Activated T-cell treated with anti-CD3 and anti-CD28 coated beads, Interleukin-2, amount 50 U/mL, for 4 hours (primary cell): Measurements from ENCODE around the gene IFNA1. TPM values are rescaled to one million over a fixed set of nuclear protein-coding genes. Genes with fewer than 3 reads are reported as not detected.
"Not testable (repeated sequence)": the region's sequence is repeated elsewhere in the genome, so short reads cannot be mapped to it uniquely, and the experiment has no call there.

Experiments
- ATAC-seq, 2 donors: fragments of 200-7000 bp; cut with Tn5 transposase; one replicate each; pipeline ENCODE4 v1.10.0; 2021
- DNase-seq: peaks from one replicate; pipeline ENCODE4 v3.0.0-alpha.2; 2020
- H3K27me3 Mint-ChIP-seq: one replicate; pipeline ENCODE4 v1.8.0; 2021; ENCODE audit warnings: low read depth, mixed read lengths
- H3K36me3 Mint-ChIP-seq: one replicate; pipeline ENCODE4 v1.8.0; 2022; ENCODE audit warnings: mixed read lengths; ENCODE audit not compliant: insufficient read depth
- H3K4me1 Mint-ChIP-seq: one replicate; pipeline ENCODE4 v1.8.0; 2021; ENCODE audit warnings: low read depth, mixed read lengths
- H3K4me3 Mint-ChIP-seq: one replicate; pipeline ENCODE4 v1.8.0; 2021; ENCODE audit warnings: mild to moderate bottlenecking, moderate library complexity, mixed read lengths
- H3K9me3 Mint-ChIP-seq: one replicate; pipeline ENCODE4 v1.8.0; 2021; ENCODE audit warnings: mixed read lengths
- total RNA-seq, 3 donors: library from RNA; stranded (reverse); gene quantifications; one replicate each; pipeline ENCODE4 v1.2.1, GENCODE V29; 2021

The IFNA1 gene
- total RNA-seq, 3 donors from 2014 or later = not detected

GRCh38 chr9:21428235-21428634 is 12.0 kb upstream of the IFNA1 start:
- no peak overlapping the region for H3K4me3 Mint-ChIP-seq
- no peaks in the 10 kb centered on the region for H3K9me3 Mint-ChIP-seq
- H3K36me3 Mint-ChIP-seq = no peaks in the 10 kb centered on the region
- no peaks in the 10 kb centered on the region for H3K4me1 Mint-ChIP-seq
- DNase-seq (no peak), ATAC-seq (no peak)
- peaks cover 35% of the 10 kb centered on the region for H3K27me3 Mint-ChIP-seq

- no peak for DNase-seq
- Mint-ChIP-seq H3K4me1 (no peaks in the 10 kb centered on the region), H3K9me3 (no peaks in the 10 kb centered on the region), H3K4me3 (no peak overlapping the region), H3K36me3 (no peaks in the 10 kb centered on the region), H3K27me3 (peaks cover 41% of the 10 kb centered on the region)
- ATAC-seq = no peak
These were observed 11.0 kb upstream of the IFNA1 start for GRCh38 chr9:21429191-21429590.

GRCh38 chr9:21432672-21433425 is 7.4 kb upstream of the IFNA1 start:
- DNase-seq (no peak), ATAC-seq (no peak)
- Mint-ChIP-seq H3K4me1 (no peaks in the 10 kb centered on the region), H3K4me3 (no peak overlapping the region), H3K9me3 (no peaks in the 10 kb centered on the region), H3K36me3 (no peaks in the 10 kb centered on the region), H3K27me3 (peaks cover 32% of the 10 kb centered on the region)

- Mint-ChIP-seq H3K27me3 (peaks cover 27% of the 10 kb centered on the region), H3K4me3 (no peak overlapping the region), H3K36me3 (no peaks in the 10 kb centered on the region), H3K9me3 (no peaks in the 10 kb centered on the region), H3K4me1 (no peaks in the 10 kb centered on the region)
- peak; percentile 32 for DNase-seq
- ATAC-seq = no peak
These were observed 5.8 kb upstream of the IFNA1 start for GRCh38 chr9:21434202-21435014.

GRCh38 chr9:21435015-21435383 is 5.2 kb upstream of the IFNA1 start:
- not testable (repeated sequence) for H3K9me3 Mint-ChIP-seq, H3K4me1 Mint-ChIP-seq, DNase-seq, H3K4me3 Mint-ChIP-seq, H3K36me3 Mint-ChIP-seq, ATAC-seq
- H3K27me3 Mint-ChIP-seq = peaks cover 21% of the 10 kb centered on the region

GRCh38 chr9:21443849-21444625 is 3.8 kb downstream of the IFNA1 start:
- peak; percentile 57 to 69 for ATAC-seq
- no peak for DNase-seq
- H3K36me3 Mint-ChIP-seq = no peaks in the 10 kb centered on the region
- peaks cover 4% of the 10 kb centered on the region for H3K27me3 Mint-ChIP-seq
- peaks cover 14% of the 10 kb centered on the region for H3K4me1 Mint-ChIP-seq
- peak overlapping the region; percentile 41 for H3K4me3 Mint-ChIP-seq
- no peaks in the 10 kb centered on the region for H3K9me3 Mint-ChIP-seq

- not testable (repeated sequence) for H3K9me3 Mint-ChIP-seq, H3K36me3 Mint-ChIP-seq, DNase-seq, H3K4me3 Mint-ChIP-seq, H3K4me1 Mint-ChIP-seq, H3K27me3 Mint-ChIP-seq, ATAC-seq
These were observed 9.1 kb downstream of the IFNA1 start for GRCh38 chr9:21449312-21449711.

- Mint-ChIP-seq H3K27me3 (peaks cover 7% of the 10 kb centered on the region), H3K9me3 (no peaks in the 10 kb centered on the region), H3K4me1 (no peaks in the 10 kb centered on the region), H3K36me3 (no peaks in the 10 kb centered on the region), H3K4me3 (no peak overlapping the region)
- ATAC-seq (no peak), DNase-seq (no peak)
These were observed 10.6 kb downstream of the IFNA1 start for GRCh38 chr9:21450733-21451394.

- peaks cover 13% of the 10 kb centered on the region for H3K27me3 Mint-ChIP-seq
- H3K9me3 Mint-ChIP-seq = no peaks in the 10 kb centered on the region
- H3K4me3 Mint-ChIP-seq = no peak overlapping the region
- DNase-seq = no peak
- no peaks in the 10 kb centered on the region for H3K36me3 Mint-ChIP-seq
- no peak for ATAC-seq
- H3K4me1 Mint-ChIP-seq = no peaks in the 10 kb centered on the region
These were observed 12.4 kb downstream of the IFNA1 start for GRCh38 chr9:21452681-21453080.

- ATAC-seq = no peak
- Mint-ChIP-seq H3K4me1 (no peaks in the 10 kb centered on the region), H3K4me3 (no peak overlapping the region), H3K9me3 (no peaks in the 10 kb centered on the region), H3K36me3 (no peaks in the 10 kb centered on the region), H3K27me3 (peaks cover 13% of the 10 kb centered on the region)
- no peak for DNase-seq
These were observed 13.9 kb downstream of the IFNA1 start for GRCh38 chr9:21454149-21454548.

- Mint-ChIP-seq H3K9me3 (no peaks in the 10 kb centered on the region), H3K4me3 (no peak overlapping the region), H3K27me3 (peaks cover 15% of the 10 kb centered on the region), H3K4me1 (no peaks in the 10 kb centered on the region), H3K36me3 (no peaks in the 10 kb centered on the region)
- DNase-seq = no peak
- peak in 1 of 2 donors; percentile 75 for ATAC-seq
These were observed 15.1 kb downstream of the IFNA1 start for GRCh38 chr9:21455320-21455719.

- Mint-ChIP-seq H3K4me3 (no peak overlapping the region), H3K9me3 (peaks cover 9% of the 10 kb centered on the region), H3K27me3 (peaks cover 15% of the 10 kb centered on the region), H3K4me1 (no peaks in the 10 kb centered on the region), H3K36me3 (no peaks in the 10 kb centered on the region)
- DNase-seq = no peak
- no peak for ATAC-seq
These were observed 21.1 kb downstream of the IFNA1 start for GRCh38 chr9:21461377-21461776.

- H3K36me3 Mint-ChIP-seq = no peaks in the 10 kb centered on the region
- H3K4me3 Mint-ChIP-seq = no peak overlapping the region
- no peaks in the 10 kb centered on the region for H3K4me1 Mint-ChIP-seq
- DNase-seq (no peak), ATAC-seq (no peak)
- peaks cover 5% of the 10 kb centered on the region for H3K27me3 Mint-ChIP-seq
- H3K9me3 Mint-ChIP-seq = peaks cover 9% of the 10 kb centered on the region
These were observed 24.9 kb downstream of the IFNA1 start for GRCh38 chr9:21465138-21465537.
